ENCODE results near the gene CDK9.

CDK9 gene

DNA sequence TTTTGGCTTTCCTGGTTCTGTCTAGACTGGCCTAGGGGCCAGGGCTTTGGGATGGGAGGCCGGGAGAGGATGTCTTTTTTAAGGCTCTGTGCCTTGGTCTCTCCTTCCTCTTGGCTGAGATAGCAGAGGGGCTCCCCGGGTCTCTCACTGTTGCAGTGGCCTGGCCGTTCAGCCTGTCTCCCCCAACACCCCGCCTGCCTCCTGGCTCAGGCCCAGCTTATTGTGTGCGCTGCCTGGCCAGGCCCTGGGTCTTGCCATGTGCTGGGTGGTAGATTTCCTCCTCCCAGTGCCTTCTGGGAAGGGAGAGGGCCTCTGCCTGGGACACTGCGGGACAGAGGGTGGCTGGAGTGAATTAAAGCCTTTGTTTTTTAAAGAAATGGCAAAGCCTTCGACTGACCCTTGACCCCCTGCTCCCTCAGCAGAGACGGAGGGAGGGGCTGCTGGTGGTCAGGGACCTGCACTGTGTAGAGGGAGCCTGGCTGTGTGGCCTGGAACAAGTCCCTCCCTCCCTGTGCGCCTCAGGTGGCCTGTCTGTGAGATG lies 27.9 kb downstream of the CDK9 start:
- 92% methylated on average over 9 of the region's 9 CpGs for WGBS, 2 experiments
- Histone ChIP-seq H3K4me3 (ENCODE audit: insufficient read depth, low read depth, low read length) (no peak overlapping the region), H3K9me3 (ENCODE audit: control insufficient read depth, low read length) (no peaks in the 10 kb centered on the region), H3K4me1 (ENCODE audit: control insufficient read depth, insufficient read depth, low read length) (peaks cover 4% of the 10 kb centered on the region), H3K27ac (ENCODE audit: insufficient read depth, low read depth, low read length, poor library complexity, severe bottlenecking) (no peak overlapping the region), H3K27me3 (ENCODE audit: control insufficient read depth, insufficient read depth, low read length, poor library complexity, severe bottlenecking) (no peaks in the 10 kb centered on the region), H3K36me3 (ENCODE audit: control insufficient read depth, insufficient read depth, low read length) (peaks cover 10% of the 10 kb centered on the region)

DNA sequence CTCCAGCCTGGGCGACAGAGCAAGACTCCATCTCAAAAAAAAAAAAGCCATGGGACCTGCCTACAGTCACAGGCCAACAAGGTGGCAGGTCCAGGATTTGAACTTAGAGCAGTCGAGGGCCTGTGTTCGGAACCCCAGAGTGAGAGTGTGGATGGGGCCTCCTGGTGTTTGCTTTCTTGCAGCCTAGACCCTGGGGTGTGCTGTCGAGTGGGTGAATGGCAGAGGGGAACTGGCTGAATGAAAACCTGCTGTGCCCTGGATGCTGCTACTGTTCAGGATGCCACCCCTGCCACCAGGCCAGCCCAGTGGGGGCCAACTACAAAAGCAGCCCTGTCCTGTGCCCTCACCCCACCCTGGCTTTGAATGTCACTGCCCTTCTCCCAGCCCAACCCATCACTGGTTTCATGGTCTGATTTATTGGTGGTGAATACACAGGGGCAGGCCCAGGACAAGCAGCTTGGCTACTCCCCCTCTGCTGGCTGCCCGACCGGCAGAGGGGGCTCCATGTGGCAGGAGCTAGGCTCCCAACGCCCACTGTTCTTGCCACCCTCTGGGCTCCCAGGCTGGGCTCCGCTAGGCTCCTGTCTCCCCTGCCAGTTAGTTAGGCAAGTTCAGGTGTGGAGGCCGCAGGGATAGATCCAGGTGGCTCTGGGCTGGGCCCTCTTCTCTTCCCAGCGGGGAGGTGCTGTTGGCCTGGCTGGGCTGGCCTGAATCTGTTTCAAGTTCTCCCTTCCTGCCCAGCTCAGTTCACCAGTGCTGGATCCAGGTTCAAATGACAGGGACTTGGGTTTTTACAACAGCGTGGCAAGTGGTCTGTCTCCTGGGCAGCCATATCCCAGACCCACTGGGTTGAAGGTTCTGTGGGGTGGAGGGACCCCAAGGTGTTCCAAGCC lies 29.0 kb downstream of the CDK9 start:
- H3K4me1 ChIP-seq (ENCODE audit: control insufficient read depth, insufficient read depth, low read length), result peaks cover 3% of the 10 kb centered on the region
- H3K4me3 ChIP-seq (ENCODE audit: insufficient read depth, low read depth, low read length), result no peak overlapping the region
- no peaks in the 10 kb centered on the region for H3K9me3 ChIP-seq (ENCODE audit: control insufficient read depth, low read length)
- H3K27me3 ChIP-seq (ENCODE audit: control insufficient read depth, insufficient read depth, low read length, poor library complexity, severe bottlenecking), result no peaks in the 10 kb centered on the region
- no peak overlapping the region for H3K27ac ChIP-seq (ENCODE audit: insufficient read depth, low read depth, low read length, poor library complexity, severe bottlenecking)
- 92% methylated on average over 11 of the region's 11 CpGs for WGBS, 2 experiments
- H3K36me3 ChIP-seq (ENCODE audit: control insufficient read depth, insufficient read depth, low read length), result peaks cover 10% of the 10 kb centered on the region

DNA sequence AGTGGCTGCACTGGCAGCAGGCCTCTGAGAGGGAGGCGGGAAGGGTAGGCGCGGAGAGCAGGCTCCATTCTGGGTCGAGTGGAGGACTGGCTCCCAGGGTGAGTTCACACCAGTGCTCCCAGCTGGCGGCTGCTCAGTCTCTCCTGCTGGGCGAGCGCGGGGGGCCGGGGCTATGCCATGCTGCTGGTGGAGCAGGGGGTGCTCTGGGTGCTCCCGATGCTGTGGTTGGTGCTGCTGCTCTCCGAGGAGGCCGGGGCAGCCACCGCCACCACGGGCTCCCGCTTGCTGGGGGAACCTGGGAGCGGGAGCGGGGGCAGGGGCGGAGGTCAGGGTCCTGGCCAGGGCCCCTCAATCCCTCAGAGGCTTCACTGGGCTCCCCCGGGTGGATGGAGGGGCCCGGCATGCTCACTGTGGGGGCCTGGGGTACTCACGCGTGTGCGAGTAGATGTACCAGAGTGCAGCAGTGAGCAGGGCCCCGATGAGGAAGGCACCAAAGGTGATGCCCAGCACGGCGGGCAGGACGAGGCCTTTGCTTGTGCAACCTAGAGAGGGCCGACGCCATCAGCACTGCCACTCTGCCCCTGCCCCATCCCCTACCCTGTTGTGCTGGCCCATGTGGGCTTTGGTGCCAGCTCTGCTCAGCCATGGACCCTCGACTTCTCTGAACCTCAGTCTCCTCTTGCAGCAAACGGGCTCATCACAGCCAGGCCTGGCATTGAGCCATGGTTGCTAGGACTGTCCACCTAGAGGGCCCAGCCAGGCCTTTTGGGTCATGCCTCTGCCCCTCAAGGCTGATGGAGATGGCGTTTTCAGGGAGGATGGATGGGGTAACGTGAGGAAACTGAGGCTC lies 29.9 kb downstream of the CDK9 start:
- no peak overlapping the region for H3K4me3 ChIP-seq (ENCODE audit: insufficient read depth, low read depth, low read length)
- no peaks in the 10 kb centered on the region for H3K9me3 ChIP-seq (ENCODE audit: control insufficient read depth, low read length)
- no peaks in the 10 kb centered on the region for H3K27me3 ChIP-seq (ENCODE audit: control insufficient read depth, insufficient read depth, low read length, poor library complexity, severe bottlenecking)
- no peak overlapping the region for H3K27ac ChIP-seq (ENCODE audit: insufficient read depth, low read depth, low read length, poor library complexity, severe bottlenecking)
- H3K4me1 ChIP-seq (ENCODE audit: control insufficient read depth, insufficient read depth, low read length), result no peaks in the 10 kb centered on the region
- peaks cover 10% of the 10 kb centered on the region for H3K36me3 ChIP-seq (ENCODE audit: control insufficient read depth, insufficient read depth, low read length)
- WGBS, 2 experiments, result 95 to 96% methylated on average over 33 of the region's 33 CpGs

DNA sequence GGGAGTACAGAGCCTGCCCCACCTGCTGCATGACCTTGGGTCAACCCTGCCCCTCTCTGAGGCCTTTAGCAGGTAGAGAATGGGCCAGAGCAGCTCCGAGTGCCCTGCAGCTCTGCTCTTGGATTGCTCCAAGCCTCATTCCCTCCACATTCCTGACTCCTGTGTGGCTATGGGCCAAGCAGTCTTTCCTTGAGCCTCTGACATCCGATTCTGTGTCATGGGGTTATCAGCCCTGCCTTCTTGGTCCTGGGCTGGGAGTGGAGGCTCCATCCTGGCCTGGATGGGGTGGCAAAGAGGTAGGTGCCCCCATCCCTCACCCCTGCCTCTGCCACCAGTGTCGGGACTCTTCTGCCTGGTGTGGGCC lies 30.5 kb downstream of the CDK9 start:
- Histone ChIP-seq H3K36me3 (ENCODE audit: control insufficient read depth, insufficient read depth, low read length) (peaks cover 10% of the 10 kb centered on the region), H3K4me3 (ENCODE audit: insufficient read depth, low read depth, low read length) (no peak overlapping the region), H3K27ac (ENCODE audit: insufficient read depth, low read depth, low read length, poor library complexity, severe bottlenecking) (no peak overlapping the region), H3K27me3 (ENCODE audit: control insufficient read depth, insufficient read depth, low read length, poor library complexity, severe bottlenecking) (no peaks in the 10 kb centered on the region), H3K4me1 (ENCODE audit: control insufficient read depth, insufficient read depth, low read length) (no peaks in the 10 kb centered on the region), H3K9me3 (ENCODE audit: control insufficient read depth, low read length) (no peaks in the 10 kb centered on the region)
- 88 to 90% methylated on average over 3 of the region's 3 CpGs for WGBS, 2 experiments

DNA sequence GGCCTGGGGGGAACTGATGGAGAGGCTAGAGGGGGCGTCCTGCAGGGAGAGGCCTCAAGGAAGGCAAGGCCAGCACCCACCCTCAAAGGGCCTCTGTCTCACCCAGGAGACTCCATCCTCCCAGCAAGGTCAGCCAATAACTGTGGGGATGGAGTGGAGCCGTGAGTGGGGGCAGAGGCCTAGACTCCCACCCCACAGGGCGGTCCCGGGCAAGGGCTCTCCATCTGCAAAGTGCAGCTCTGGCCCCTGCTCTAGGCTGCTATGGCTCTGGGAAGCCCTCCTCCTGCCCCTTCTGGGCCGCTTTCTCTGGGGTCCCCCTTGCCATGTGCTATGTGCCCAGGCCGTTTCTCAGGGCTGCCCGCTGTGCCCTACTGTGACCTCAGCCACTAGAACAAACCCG lies 30.9 kb downstream of the CDK9 start:
- Histone ChIP-seq H3K4me3 (ENCODE audit: insufficient read depth, low read depth, low read length) (no peak overlapping the region), H3K27me3 (ENCODE audit: control insufficient read depth, insufficient read depth, low read length, poor library complexity, severe bottlenecking) (no peaks in the 10 kb centered on the region), H3K36me3 (ENCODE audit: control insufficient read depth, insufficient read depth, low read length) (peaks cover 10% of the 10 kb centered on the region), H3K9me3 (ENCODE audit: control insufficient read depth, low read length) (no peaks in the 10 kb centered on the region), H3K4me1 (ENCODE audit: control insufficient read depth, insufficient read depth, low read length) (no peaks in the 10 kb centered on the region), H3K27ac (ENCODE audit: insufficient read depth, low read depth, low read length, poor library complexity, severe bottlenecking) (no peak overlapping the region)
- 91 to 92% methylated on average over 8 of the region's 8 CpGs for WGBS, 2 experiments

DNA sequence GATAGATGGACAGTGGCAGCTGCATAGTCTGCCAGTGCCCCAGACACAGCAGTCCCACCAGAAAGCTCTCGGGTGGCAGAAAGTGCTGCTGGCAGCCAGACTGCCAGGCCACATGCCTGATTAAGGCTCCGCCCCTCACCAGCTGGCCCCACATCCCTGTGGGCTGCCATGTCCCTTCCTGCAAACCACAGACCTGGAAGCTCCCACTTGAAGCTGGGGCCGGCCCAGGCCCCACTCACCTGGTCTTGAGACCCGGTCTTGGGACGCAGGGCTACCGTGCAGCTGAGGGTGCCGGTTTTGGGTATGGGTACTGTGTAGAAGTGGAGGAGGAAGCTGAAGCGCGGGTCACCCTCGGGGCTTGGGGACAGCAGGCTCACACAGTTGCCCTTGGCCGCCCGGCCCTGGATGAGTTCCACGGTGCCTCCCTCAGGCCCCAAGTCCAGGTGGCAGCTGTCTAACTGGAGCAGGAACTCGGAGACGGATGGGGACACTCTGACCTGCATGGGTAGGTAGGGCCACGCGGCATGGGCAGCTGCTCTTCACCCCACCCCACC lies 32.1 kb downstream of the CDK9 start:
- no peaks in the 10 kb centered on the region for H3K9me3 ChIP-seq (ENCODE audit: control insufficient read depth, low read length)
- H3K36me3 ChIP-seq (ENCODE audit: control insufficient read depth, insufficient read depth, low read length), result peaks cover 8% of the 10 kb centered on the region
- no peak overlapping the region for H3K27ac ChIP-seq (ENCODE audit: insufficient read depth, low read depth, low read length, poor library complexity, severe bottlenecking)
- no peaks in the 10 kb centered on the region for H3K27me3 ChIP-seq (ENCODE audit: control insufficient read depth, insufficient read depth, low read length, poor library complexity, severe bottlenecking)
- WGBS, 2 experiments, result 94 to 96% methylated on average over 17 of the region's 17 CpGs
- no peak overlapping the region for H3K4me3 ChIP-seq (ENCODE audit: insufficient read depth, low read depth, low read length)
- H3K4me1 ChIP-seq (ENCODE audit: control insufficient read depth, insufficient read depth, low read length), result no peaks in the 10 kb centered on the region

DNA sequence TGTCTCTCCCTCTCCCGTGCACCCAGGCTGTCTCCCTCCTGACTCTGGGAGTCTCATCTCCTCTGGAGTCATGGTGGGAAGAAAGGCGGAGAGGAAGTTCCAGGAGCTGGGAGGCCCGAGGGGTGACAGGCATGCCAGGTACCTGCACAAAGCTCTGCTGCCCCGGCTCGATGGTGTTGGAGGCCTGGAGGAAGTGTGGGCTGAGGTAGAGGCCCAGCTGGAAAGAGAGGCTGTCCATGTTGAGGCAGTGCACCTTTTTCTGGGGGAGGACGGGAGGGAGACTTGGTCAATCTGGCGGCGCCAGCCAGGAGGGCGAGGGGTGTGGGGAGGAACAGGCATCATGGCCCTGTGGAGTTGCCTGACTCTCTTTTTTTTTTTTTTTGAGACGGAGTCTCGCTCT lies 32.7 kb downstream of the CDK9 start:
- WGBS, 2 experiments, result 93 to 97% methylated on average over 9 to 10 of the region's 11 CpGs
- no peak overlapping the region for H3K4me3 ChIP-seq (ENCODE audit: insufficient read depth, low read depth, low read length)
- H3K36me3 ChIP-seq (ENCODE audit: control insufficient read depth, insufficient read depth, low read length), result peaks cover 2% of the 10 kb centered on the region
- H3K27ac ChIP-seq (ENCODE audit: insufficient read depth, low read depth, low read length, poor library complexity, severe bottlenecking), result no peak overlapping the region
- no peaks in the 10 kb centered on the region for H3K4me1 ChIP-seq (ENCODE audit: control insufficient read depth, insufficient read depth, low read length)
- no peaks in the 10 kb centered on the region for H3K9me3 ChIP-seq (ENCODE audit: control insufficient read depth, low read length)
- no peaks in the 10 kb centered on the region for H3K27me3 ChIP-seq (ENCODE audit: control insufficient read depth, insufficient read depth, low read length, poor library complexity, severe bottlenecking)

DNA sequence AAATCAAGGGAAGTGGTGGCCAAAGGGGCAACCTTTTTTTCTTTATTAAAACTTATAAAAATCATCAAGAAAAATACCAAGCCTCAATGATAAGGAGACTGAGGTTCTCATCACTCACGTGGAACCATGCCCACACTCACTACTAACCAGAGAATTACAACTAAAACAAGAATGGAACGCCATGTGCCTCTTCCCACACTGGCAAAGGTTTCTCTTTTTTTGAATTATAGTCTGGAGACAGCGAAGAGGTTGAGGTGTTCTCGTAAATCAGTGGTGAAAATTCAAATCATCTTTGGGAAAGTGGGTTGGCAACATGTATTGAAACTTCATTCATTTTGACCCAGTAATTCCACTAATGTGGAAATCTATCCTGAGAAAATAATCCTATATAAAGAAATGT lies 36.3 kb downstream of the CDK9 start:
- Histone ChIP-seq H3K36me3 (ENCODE audit: control insufficient read depth, insufficient read depth, low read length) (no peaks in the 10 kb centered on the region), H3K4me3 (ENCODE audit: insufficient read depth, low read depth, low read length) (no peak overlapping the region), H3K27me3 (ENCODE audit: control insufficient read depth, insufficient read depth, low read length, poor library complexity, severe bottlenecking) (peaks cover 13% of the 10 kb centered on the region), H3K9me3 (ENCODE audit: control insufficient read depth, low read length) (no peaks in the 10 kb centered on the region), H3K4me1 (ENCODE audit: control insufficient read depth, insufficient read depth, low read length) (no peaks in the 10 kb centered on the region), H3K27ac (ENCODE audit: insufficient read depth, low read depth, low read length, poor library complexity, severe bottlenecking) (no peak overlapping the region)
- 89 to 90% methylated on average over 2 to 4 of the region's 4 CpGs for WGBS, 2 experiments

DNA sequence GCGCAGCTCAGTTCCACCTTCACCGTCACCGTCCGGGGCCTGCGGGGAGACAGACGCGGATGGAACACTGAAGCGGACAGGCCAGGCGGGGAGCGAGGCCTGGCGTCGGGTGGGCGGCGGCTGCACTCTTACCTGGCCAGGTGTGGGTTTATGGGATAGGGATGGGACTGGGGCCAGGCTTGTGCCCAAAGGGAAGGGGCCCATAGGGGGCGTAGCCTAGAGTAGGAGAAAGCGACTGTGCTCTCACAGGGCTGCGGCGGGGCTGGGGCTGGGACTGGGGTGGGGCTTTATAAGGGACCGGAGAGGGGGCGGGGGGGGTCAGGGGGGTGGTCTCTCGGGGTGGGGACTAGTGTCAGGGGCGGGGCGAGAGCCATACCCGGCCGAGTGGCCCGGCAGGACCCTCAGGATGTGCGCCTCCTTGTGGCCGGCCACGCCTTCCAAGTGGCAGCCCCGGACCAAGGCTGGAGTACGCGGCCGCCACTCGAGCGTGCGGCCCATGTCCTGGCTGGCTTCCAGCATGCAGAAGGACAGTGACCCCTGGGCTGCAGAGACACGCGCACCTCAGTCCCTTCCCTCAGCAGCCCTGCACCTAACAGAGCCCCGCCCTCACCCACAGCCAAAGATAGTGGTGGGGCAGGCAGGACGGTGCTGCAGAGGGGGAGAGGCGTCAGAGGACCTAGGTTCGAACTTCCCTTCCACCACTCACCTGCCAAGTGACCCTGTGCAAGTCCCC lies 39.7 kb downstream of the CDK9 start:
- H3K4me3 ChIP-seq (ENCODE audit: insufficient read depth, low read depth, low read length), result no peak overlapping the region
- peaks cover 6% of the 10 kb centered on the region for H3K4me1 ChIP-seq (ENCODE audit: control insufficient read depth, insufficient read depth, low read length)
- no peak overlapping the region for H3K27ac ChIP-seq (ENCODE audit: insufficient read depth, low read depth, low read length, poor library complexity, severe bottlenecking)
- WGBS, 2 experiments, result 28 to 34% methylated on average over 37 to 40 of the region's 42 CpGs
- peaks cover 16% of the 10 kb centered on the region for H3K27me3 ChIP-seq (ENCODE audit: control insufficient read depth, insufficient read depth, low read length, poor library complexity, severe bottlenecking)
- H3K9me3 ChIP-seq (ENCODE audit: control insufficient read depth, low read length), result no peaks in the 10 kb centered on the region
- H3K36me3 ChIP-seq (ENCODE audit: control insufficient read depth, insufficient read depth, low read length), result no peaks in the 10 kb centered on the region
